22Rv1 (cell line): ENCODE data around the gene ZNF101.

Experiments
- ZFX ChIP-seq: fragments of 450-650 bp; IDR thresholded peaks from 2 replicates; pipeline ENCODE4 v1.6.1; 2017; ENCODE audit warnings: antibody characterized with exemption, borderline replicate concordance
- TF ChIP-seq, protein P1 (sequence below): fragments of 450-650 bp; IDR thresholded peaks from 2 replicates; pipeline ENCODE4 v1.5.1; 2017; ENCODE audit warnings: mild to moderate bottlenecking

- TF ChIP-seq, protein P1, sequence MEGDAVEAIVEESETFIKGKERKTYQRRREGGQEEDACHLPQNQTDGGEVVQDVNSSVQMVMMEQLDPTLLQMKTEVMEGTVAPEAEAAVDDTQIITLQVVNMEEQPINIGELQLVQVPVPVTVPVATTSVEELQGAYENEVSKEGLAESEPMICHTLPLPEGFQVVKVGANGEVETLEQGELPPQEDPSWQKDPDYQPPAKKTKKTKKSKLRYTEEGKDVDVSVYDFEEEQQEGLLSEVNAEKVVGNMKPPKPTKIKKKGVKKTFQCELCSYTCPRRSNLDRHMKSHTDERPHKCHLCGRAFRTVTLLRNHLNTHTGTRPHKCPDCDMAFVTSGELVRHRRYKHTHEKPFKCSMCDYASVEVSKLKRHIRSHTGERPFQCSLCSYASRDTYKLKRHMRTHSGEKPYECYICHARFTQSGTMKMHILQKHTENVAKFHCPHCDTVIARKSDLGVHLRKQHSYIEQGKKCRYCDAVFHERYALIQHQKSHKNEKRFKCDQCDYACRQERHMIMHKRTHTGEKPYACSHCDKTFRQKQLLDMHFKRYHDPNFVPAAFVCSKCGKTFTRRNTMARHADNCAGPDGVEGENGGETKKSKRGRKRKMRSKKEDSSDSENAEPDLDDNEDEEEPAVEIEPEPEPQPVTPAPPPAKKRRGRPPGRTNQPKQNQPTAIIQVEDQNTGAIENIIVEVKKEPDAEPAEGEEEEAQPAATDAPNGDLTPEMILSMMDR = no peak
- no peak for TF ChIP-seq ZFX
Observed at GRCh38 chr19:19719798-19720197, 51.2 kb downstream of the ZNF101 start.
